Liver (tissue), 9 donors: ENCODE data around the gene GNG2. TPM values are rescaled to one million over a fixed set of nuclear protein-coding genes. Genes with fewer than 3 reads are reported as not detected.

Source experiments
- DNase-seq: peaks from one replicate; pipeline ENCODE4 v3.0.0-alpha.2; 2017; ENCODE audit warnings: low spot score
- H3K27ac ChIP-seq, 2 donors: one replicate each; pipeline ENCODE4 v1.7.0; 2013; ENCODE audit warnings: inconsistent platforms in 2 of 2, low read length in 2 of 2, control low read depth in 1 of 2, low read depth in 1 of 2, mild to moderate bottlenecking in 1 of 2
- H3K27me3 ChIP-seq, 4 donors: one replicate each; pipeline versions ENCODE4 v1.6.1 to v1.7.0; 2013; ENCODE audit warnings: low read length in 3 of 4, inconsistent platforms in 1 of 4, mild to moderate bottlenecking in 1 of 4, moderate library complexity in 1 of 4; ENCODE audit not compliant: control insufficient read depth in 4 of 4, insufficient read depth in 4 of 4
- H3K36me3 ChIP-seq, 4 donors: one replicate each; pipeline versions ENCODE4 v1.6.1 to v1.7.0; 2013; ENCODE audit warnings: low read length in 3 of 4, mild to moderate bottlenecking in 3 of 4, low read depth in 1 of 4, moderate library complexity in 1 of 4; ENCODE audit not compliant: control insufficient read depth in 4 of 4, insufficient read depth in 3 of 4
- H3K4me1 ChIP-seq, 4 donors: one replicate each; pipeline versions ENCODE4 v1.6.1 to v1.7.0; 2013; ENCODE audit warnings: low read length in 3 of 4, mild to moderate bottlenecking in 3 of 4, moderate library complexity in 1 of 4; ENCODE audit not compliant: control insufficient read depth in 4 of 4, insufficient read depth in 4 of 4
- H3K4me3 ChIP-seq, 3 donors: one replicate each; pipeline versions ENCODE4 v1.6.1 to v1.7.0; 2013; ENCODE audit warnings: low read length in 3 of 3, control low read depth in 1 of 3, low read depth in 1 of 3, mild to moderate bottlenecking in 1 of 3
- H3K9ac ChIP-seq, 2 donors: one replicate each; pipeline ENCODE4 v1.7.0; 2013; ENCODE audit warnings: low read length in 2 of 2, mild to moderate bottlenecking in 2 of 2, moderate library complexity in 2 of 2, control low read depth in 1 of 2, low read depth in 1 of 2
- H3K9me3 ChIP-seq, 4 donors: one replicate each; pipeline versions ENCODE4 v1.6.1 to v1.7.0; 2013; ENCODE audit warnings: low read length in 3 of 4; ENCODE audit not compliant: control insufficient read depth in 4 of 4
- CTCF ChIP-seq: fragments of 150-350 bp; IDR thresholded peaks from 2 replicates; pipeline ENCODE4 v1.5.1; 2017; ENCODE audit warnings: improper control_type of control experiment, low read depth, low read length; ENCODE audit not compliant: missing input control
- EGR1 ChIP-seq, 2 donors: IDR thresholded peaks; 2 replicates each; pipeline ENCODE4 v1.6.1; 2016 to 2018; ENCODE audit warnings: antibody characterized with exemption in 2 of 2, low read depth in 2 of 2
- FOXA1 ChIP-seq: IDR thresholded peaks from 2 replicates; pipeline ENCODE4 v1.6.1; 2016; ENCODE audit warnings: antibody characterized with exemption
- FOXA2 ChIP-seq: IDR thresholded peaks from 2 replicates; pipeline ENCODE4 v1.6.1; 2016; ENCODE audit warnings: antibody characterized with exemption
- GABPA ChIP-seq, 2 donors: IDR thresholded peaks in 1 of 2; conservative IDR thresholded peaks in 1 of 2; 2 replicates each; pipeline ENCODE4 v1.6.1; 2016; ENCODE audit warnings: antibody characterized with exemption in 2 of 2, mild to moderate bottlenecking in 1 of 2, moderate library complexity in 1 of 2
- HNF4A ChIP-seq, 2 donors: conservative IDR thresholded peaks; 2 replicates each; pipeline ENCODE4 v1.6.1; 2016; ENCODE audit warnings: antibody characterized with exemption in 2 of 2, mild to moderate bottlenecking in 2 of 2
- HNF4G ChIP-seq: IDR thresholded peaks from 2 replicates; pipeline ENCODE4 v1.6.1; 2016; ENCODE audit warnings: antibody characterized with exemption
- JUND ChIP-seq, 2 donors: IDR thresholded peaks; 2 replicates each; pipeline ENCODE4 v1.6.1; 2016; ENCODE audit warnings: antibody characterized with exemption in 2 of 2
- NR2F2 ChIP-seq: IDR thresholded peaks from 2 replicates; pipeline ENCODE4 v1.6.1; 2016; ENCODE audit warnings: antibody characterized with exemption
- RAD21 ChIP-seq, 2 donors: IDR thresholded peaks; 2 replicates each; pipeline ENCODE4 v1.6.1; 2016; ENCODE audit warnings: antibody characterized with exemption in 2 of 2, mild to moderate bottlenecking in 2 of 2
- REST ChIP-seq: IDR thresholded peaks from 2 replicates; pipeline ENCODE4 v1.6.1; 2016; ENCODE audit warnings: antibody characterized with exemption, mild to moderate bottlenecking
- RXRA ChIP-seq, 2 donors: IDR thresholded peaks; 2 replicates each; pipeline ENCODE4 v1.6.1; 2017 to 2018; ENCODE audit warnings: antibody characterized with exemption in 2 of 2, mild to moderate bottlenecking in 1 of 2
- SP1 ChIP-seq: IDR thresholded peaks from 2 replicates; pipeline ENCODE4 v1.6.1; 2018; ENCODE audit warnings: antibody characterized with exemption, mild to moderate bottlenecking
- TAF1 ChIP-seq: conservative IDR thresholded peaks from 2 replicates; pipeline ENCODE4 v1.6.1; 2016; ENCODE audit warnings: antibody characterized with exemption, mild to moderate bottlenecking
- YY1 ChIP-seq: IDR thresholded peaks from 2 replicates; pipeline ENCODE4 v1.6.1; 2016; ENCODE audit warnings: antibody characterized with exemption, mild to moderate bottlenecking
- ZBTB33 ChIP-seq: IDR thresholded peaks from 2 replicates; pipeline ENCODE4 v1.6.1; 2016; ENCODE audit warnings: antibody characterized with exemption
- WGBS: extraction: QIAGEN DNeasy Blood & Tissue Kit; methylation state at CpG from one replicate; pipeline ENCODE4 v1.1.7; 2013; 5-methylcytosine and 5-hydroxymethylcytosine counted together
- polyA plus RNA-seq, 2 donors: library from polyadenylated mRNA; stranded (reverse) in 1 of 2; unstranded in 1 of 2; fragments of 200-250 nt in 1 of 2; fragments of >200 nt in 1 of 2; fragmentation: Nextera tagmentation in 1 of 2; extraction: Ambion mirVana in 1 of 2; gene quantifications; one replicate each; pipeline versions ENCODE4 v1.2.1 to v1.2.3, GENCODE V29; 2013 to 2015
- total RNA-seq, 2 donors: library from RNA; depleted of rRNA; stranded (reverse); fragments of >200 nt; gene quantifications; one replicate each; pipeline ENCODE4 v1.2.3, GENCODE V29; 2014
- TF ChIP-seq, protein P1 (sequence below): IDR thresholded peaks from 2 replicates; pipeline ENCODE4 v1.6.1; 2016; ENCODE audit warnings: antibody characterized with exemption
- TF ChIP-seq, protein P2 (sequence below): IDR thresholded peaks from 2 replicates; pipeline ENCODE4 v1.6.1; 2016; ENCODE audit warnings: antibody characterized with exemption
- donor health status: healthy.
- donor health status: healthy.
- donor health status: healthy.
- donor health status: healthy.
- donor health status: healthy.

GNG2 gene
- total and polyA plus RNA-seq, 4 donors, result 3.5 to 11.2 (median 4.4) TPM

DNA sequence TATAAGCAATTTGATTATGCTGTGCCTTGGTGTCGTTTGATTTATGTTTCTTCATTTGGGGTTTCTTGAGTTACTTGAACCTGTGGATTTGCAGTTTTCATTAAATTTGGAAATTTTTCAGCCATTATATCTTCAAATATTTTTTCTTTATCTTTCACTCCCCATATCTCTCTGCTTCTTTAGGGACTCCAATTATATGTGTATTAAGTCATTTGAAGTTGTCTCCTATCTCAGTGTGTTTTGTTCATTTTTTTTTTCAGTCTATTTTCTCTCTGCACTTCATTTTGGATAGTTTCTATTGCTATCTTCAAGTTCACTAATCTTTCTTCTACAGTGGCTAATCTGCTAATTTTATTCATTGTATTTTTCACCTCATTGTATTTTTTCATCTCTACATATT lies 99.5 kb downstream of the GNG2 start:
- no peak overlapping the region for H3K4me3 ChIP-seq
- DNase-seq, result no peak
- no peak overlapping the region for H3K27ac ChIP-seq
- no peak for TF ChIP-seq HNF4A (conservative IDR thresholded peaks at IDR 0.05)
- TF ChIP-seq FOXA1, result no peak
- TF ChIP-seq JUND (IDR thresholded peaks at IDR 0.05), result no peak
- no peak for TF ChIP-seq TAF1
- no peak for TF ChIP-seq YY1
- TF ChIP-seq HNF4G, result no peak
- TF ChIP-seq, protein P1, sequence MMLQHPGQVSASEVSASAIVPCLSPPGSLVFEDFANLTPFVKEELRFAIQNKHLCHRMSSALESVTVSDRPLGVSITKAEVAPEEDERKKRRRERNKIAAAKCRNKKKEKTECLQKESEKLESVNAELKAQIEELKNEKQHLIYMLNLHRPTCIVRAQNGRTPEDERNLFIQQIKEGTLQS, result no peak
- TF ChIP-seq, protein P2, sequence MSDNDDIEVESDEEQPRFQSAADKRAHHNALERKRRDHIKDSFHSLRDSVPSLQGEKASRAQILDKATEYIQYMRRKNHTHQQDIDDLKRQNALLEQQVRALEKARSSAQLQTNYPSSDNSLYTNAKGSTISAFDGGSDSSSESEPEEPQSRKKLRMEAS, result no peak
- no peak for TF ChIP-seq GABPA (IDR thresholded peaks at IDR 0.05 in 1 of 2, conservative IDR thresholded peaks at IDR 0.05 in 1 of 2)
- no peak for TF ChIP-seq REST
- no peak for TF ChIP-seq CTCF
- no peak for TF ChIP-seq FOXA2
- TF ChIP-seq RAD21 (IDR thresholded peaks at IDR 0.05), result no peak
- no peak for TF ChIP-seq NR2F2
- TF ChIP-seq EGR1 (IDR thresholded peaks at IDR 0.05; ENCODE audit: low read depth in 2 of 2), result no peak
- no peak for TF ChIP-seq ZBTB33
- no peak for TF ChIP-seq RXRA (IDR thresholded peaks at IDR 0.05)
- no peak for TF ChIP-seq SP1
- 79% methylated on average over 1 of the region's 1 CpG for WGBS
- H3K27me3 ChIP-seq, result no peaks in the 10 kb centered on the region
- peaks cover 0 to 15% (median 11%) of the 10 kb centered on the region in 4 donors for H3K9me3 ChIP-seq
- peaks cover 0 to 3% (median 0%) of the 10 kb centered on the region in 4 donors for H3K36me3 ChIP-seq
- no peaks in the 10 kb centered on the region for H3K4me1 ChIP-seq
- no peak overlapping the region for H3K9ac ChIP-seq
